ENCODE results near the gene SLC47A1.

The SLC47A1 gene

DNA sequence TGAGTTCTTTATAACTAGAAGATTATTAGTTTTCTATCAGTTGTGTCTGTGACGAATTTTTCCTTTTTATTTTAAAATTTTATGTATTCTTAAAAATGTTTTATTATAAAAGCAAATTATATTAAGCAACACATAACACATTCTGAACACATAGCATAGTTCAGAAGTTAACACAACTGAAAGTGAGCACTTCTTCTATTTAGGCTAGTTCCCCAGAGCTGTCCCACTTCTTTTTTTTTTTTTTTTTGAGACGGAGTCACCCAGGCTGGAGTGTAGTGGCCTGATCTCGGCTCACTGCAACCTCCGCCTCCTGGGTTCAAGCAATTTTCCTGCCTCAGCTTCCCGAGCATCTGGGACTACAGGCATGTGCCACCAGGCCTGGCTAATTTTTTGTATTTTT is 77.2 kb downstream of the SLC47A1 start:
- DNase-seq: no peak

- DNase-seq: no peak
Observed at GRCh38 chr17:19613979-19614378, 80.3 kb downstream of the SLC47A1 start.

- no peak for DNase-seq
Observed at GRCh38 chr17:19614900-19615299, 81.2 kb downstream of the SLC47A1 start.

- no peak for DNase-seq
Observed at GRCh38 chr17:19618015-19618414, 84.4 kb downstream of the SLC47A1 start.

GRCh38 chr17:19619705-19620325 is 86.2 kb downstream of the SLC47A1 start:
- DNase-seq: no peak

DNA sequence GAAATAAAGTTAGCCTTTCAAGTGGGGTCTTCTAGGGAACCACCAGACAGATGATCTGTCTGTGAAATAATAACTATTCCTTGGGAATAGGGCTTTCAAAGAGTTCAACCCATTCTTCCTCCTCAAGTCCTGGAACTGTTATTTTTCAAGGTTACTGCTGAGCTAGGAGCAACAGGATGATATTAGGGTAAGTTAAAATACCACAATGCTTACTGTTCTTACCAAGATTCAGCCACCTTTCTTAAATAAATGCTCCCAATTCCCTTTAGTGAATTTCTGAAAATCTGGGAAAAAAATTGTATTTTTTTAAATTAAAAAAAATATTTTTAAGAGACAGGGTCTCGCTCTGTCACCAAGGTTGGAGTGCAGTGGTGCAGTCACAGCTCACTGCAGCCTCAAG is 88.0 kb downstream of the SLC47A1 start:
- DNase-seq: no peak

DNA sequence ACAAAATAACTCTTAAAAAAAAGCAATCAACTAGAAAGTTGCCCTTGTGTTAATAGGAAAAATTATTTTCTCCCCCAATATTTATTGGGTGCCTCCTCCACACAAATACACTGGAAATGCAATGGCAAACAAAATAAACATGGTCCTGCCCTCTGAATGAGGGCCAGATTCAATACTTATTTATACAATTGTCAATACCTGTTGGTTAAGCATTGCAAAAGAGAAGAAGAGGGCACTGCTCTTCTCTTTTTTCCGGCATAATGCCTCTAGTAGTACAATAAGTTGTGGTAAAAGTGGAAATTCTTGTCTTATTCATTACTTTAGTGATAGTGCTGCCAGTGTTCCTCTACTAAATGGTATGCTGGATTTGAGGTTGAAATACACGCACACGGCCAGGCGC is 92.4 kb downstream of the SLC47A1 start:
- DNase-seq: no peak
